CD14-positive monocyte (primary cell): Measurements from ENCODE around the gene SLC25A23. TPM values are rescaled to one million over a fixed set of nuclear protein-coding genes. Genes with fewer than 3 reads are reported as not detected.
A peak's percentile ranks its signal among the peaks of the same experiment; 100 is the strongest.

Experiments used
- DNase-seq, 3 donors: peaks; one replicate each; pipeline ENCODE4 v3.0.0-alpha.2; 2011 to 2022
- H2AFZ ChIP-seq: 2 replicates; pipeline ENCODE4 v1.6.0; 2012; ENCODE audit warnings: mild to moderate bottlenecking, low read depth, low read length, inconsistent platforms; ENCODE audit not compliant: insufficient read depth, poor library complexity, severe bottlenecking
- H3K27ac ChIP-seq, 2 donors: 1 replicate in 1 of 2; 2 replicates in 1 of 2; pipeline ENCODE4 v1.5.1; 2012 to 2013; ENCODE audit warnings: low read length in 2 of 2, control low read depth in 1 of 2, inconsistent platforms in 1 of 2, low read depth in 1 of 2, mild to moderate bottlenecking in 1 of 2
- H3K27me3 ChIP-seq, 2 donors: one replicate each; pipeline versions ENCODE4 v1.6.0 to v1.6.1; 2011 to 2013; ENCODE audit warnings: low read length in 2 of 2; ENCODE audit not compliant: control insufficient read depth in 2 of 2, insufficient read depth in 2 of 2
- H3K36me3 ChIP-seq, 2 donors: replicated peaks in 1 of 2; 1 replicate in 1 of 2; 2 replicates in 1 of 2; pipeline versions ENCODE4 v1.5.1 to v1.6.1; 2012 to 2013; ENCODE audit warnings: low read length in 2 of 2, control low read depth in 1 of 2, inconsistent platforms in 1 of 2, mild to moderate bottlenecking in 1 of 2; ENCODE audit not compliant: insufficient read depth in 2 of 2, control insufficient read depth in 1 of 2
- H3K4me1 ChIP-seq, 2 donors: 1 replicate in 1 of 2; 2 replicates in 1 of 2; pipeline versions ENCODE4 v1.5.1 to v1.6.1; 2012 to 2013; ENCODE audit warnings: low read length in 2 of 2, control low read depth in 1 of 2, inconsistent platforms in 1 of 2, mild to moderate bottlenecking in 1 of 2, moderate library complexity in 1 of 2; ENCODE audit not compliant: insufficient read depth in 2 of 2, control insufficient read depth in 1 of 2
- H3K4me2 ChIP-seq: replicated peaks from 2 replicates; pipeline ENCODE3; 2012; ENCODE audit warnings: low read length, moderate library complexity, mild to moderate bottlenecking; ENCODE audit not compliant: poor library complexity, severe bottlenecking; ENCODE audit errors: extremely low read depth
- H3K4me3 ChIP-seq, 3 experiments: fragments of 200-600 bp in 1 of 3; sonication (generic) in 1 of 3; replicated peaks in 1 of 3; 1 replicate in 2 of 3; 2 replicates in 1 of 3; pipeline ENCODE4 v1.5.1; 2011 to 2013; ENCODE audit warnings: low read length in 3 of 3, mild to moderate bottlenecking in 3 of 3, control low read depth in 2 of 3, low read depth in 2 of 3, inconsistent platforms in 1 of 3, moderate library complexity in 1 of 3
- H3K79me2 ChIP-seq: 2 replicates; pipeline ENCODE4 v1.6.0; 2012; ENCODE audit warnings: mild to moderate bottlenecking, control low read depth, inconsistent platforms, low read length, moderate library complexity; ENCODE audit not compliant: insufficient read depth
- H3K9ac ChIP-seq: 2 replicates; pipeline ENCODE4 v1.6.0; 2017; ENCODE audit warnings: low read length, mild to moderate bottlenecking; ENCODE audit not compliant: insufficient read depth, poor library complexity, severe bottlenecking
- H3K9me3 ChIP-seq, 2 donors: replicated peaks in 1 of 2; 1 replicate in 1 of 2; 2 replicates in 1 of 2; pipeline versions ENCODE4 v1.5.1 to v1.6.1; 2012 to 2013; ENCODE audit warnings: low read length in 2 of 2, control low read depth in 1 of 2; ENCODE audit not compliant: control insufficient read depth in 1 of 2, insufficient read depth in 1 of 2
- H4K20me1 ChIP-seq: 2 replicates; pipeline ENCODE4 v1.6.0; 2012; ENCODE audit warnings: mild to moderate bottlenecking, low read length, control low read depth, moderate library complexity; ENCODE audit not compliant: insufficient read depth
- H3K27ac Mint-ChIP-seq, 7 donors: one replicate each; pipeline ENCODE4 v1.8.0; 2020; ENCODE audit warnings: mild to moderate bottlenecking in 7 of 7, mixed read lengths in 7 of 7, moderate library complexity in 6 of 7, inconsistent platforms in 2 of 7
- H3K27me3 Mint-ChIP-seq, 3 donors: one replicate each; pipeline ENCODE4 v1.8.0; 2021 to 2022; ENCODE audit warnings: low read depth in 3 of 3, mild to moderate bottlenecking in 3 of 3, mixed read lengths in 3 of 3, moderate library complexity in 3 of 3, inconsistent platforms in 1 of 3
- H3K36me3 Mint-ChIP-seq, 2 donors: one replicate each; pipeline ENCODE4 v1.8.0; 2020; ENCODE audit warnings: mixed read lengths in 2 of 2, inconsistent platforms in 1 of 2, mild to moderate bottlenecking in 1 of 2
- H3K4me1 Mint-ChIP-seq: one replicate; pipeline ENCODE4 v1.8.0; 2020; ENCODE audit warnings: mild to moderate bottlenecking, mixed read lengths
- H3K4me3 Mint-ChIP-seq, 2 donors: one replicate each; pipeline ENCODE4 v1.8.0; 2020; ENCODE audit warnings: mild to moderate bottlenecking in 2 of 2, mixed read lengths in 2 of 2, moderate library complexity in 1 of 2
- H3K9me3 Mint-ChIP-seq, 7 donors: one replicate each; pipeline ENCODE4 v1.8.0; 2020 to 2022; ENCODE audit warnings: mixed read lengths in 7 of 7, mild to moderate bottlenecking in 6 of 7, moderate library complexity in 6 of 7, inconsistent platforms in 2 of 7
- CTCF ChIP-seq: fragments of 200-600 bp; IDR thresholded peaks from one replicate; pipeline ENCODE4 v1.8.0; 2022; ENCODE audit warnings: antibody characterized with exemption, mild to moderate bottlenecking
- WGBS: methylation state at CpG from one replicate; pipeline ENCODE4 v1.1.5; 2013; ENCODE audit warnings: missing lambda C conversion rate; ENCODE audit not compliant: insufficient coverage; 5-methylcytosine and 5-hydroxymethylcytosine counted together
- intact Hi-C, 2 donors: fragments of 100-400 bp; cut with micrococcal nuclease; formaldehyde crosslinking; loops; one replicate each; pipeline versions ENCODE4 v1.15.0 to v1.15.1; 2023
- polyA plus RNA-seq, 3 donors: library from polyadenylated mRNA; depleted of rRNA in 1 of 3; unstranded in 2 of 3; stranded (reverse) in 1 of 3; fragments of 300-500 nt in 2 of 3; fragments of >200 nt in 1 of 3; fragmentation: Illumina TruSeq in 2 of 3; gene quantifications; 1 replicate in 2 of 3; 2 replicates in 1 of 3; pipeline ENCODE4 v1.2.3, GENCODE V29; 2012 to 2021

SLC25A23 gene
- polyA plus RNA-seq, 3 donors, result 0.11 to 0.15 TPM; not detected in 1

DNA sequence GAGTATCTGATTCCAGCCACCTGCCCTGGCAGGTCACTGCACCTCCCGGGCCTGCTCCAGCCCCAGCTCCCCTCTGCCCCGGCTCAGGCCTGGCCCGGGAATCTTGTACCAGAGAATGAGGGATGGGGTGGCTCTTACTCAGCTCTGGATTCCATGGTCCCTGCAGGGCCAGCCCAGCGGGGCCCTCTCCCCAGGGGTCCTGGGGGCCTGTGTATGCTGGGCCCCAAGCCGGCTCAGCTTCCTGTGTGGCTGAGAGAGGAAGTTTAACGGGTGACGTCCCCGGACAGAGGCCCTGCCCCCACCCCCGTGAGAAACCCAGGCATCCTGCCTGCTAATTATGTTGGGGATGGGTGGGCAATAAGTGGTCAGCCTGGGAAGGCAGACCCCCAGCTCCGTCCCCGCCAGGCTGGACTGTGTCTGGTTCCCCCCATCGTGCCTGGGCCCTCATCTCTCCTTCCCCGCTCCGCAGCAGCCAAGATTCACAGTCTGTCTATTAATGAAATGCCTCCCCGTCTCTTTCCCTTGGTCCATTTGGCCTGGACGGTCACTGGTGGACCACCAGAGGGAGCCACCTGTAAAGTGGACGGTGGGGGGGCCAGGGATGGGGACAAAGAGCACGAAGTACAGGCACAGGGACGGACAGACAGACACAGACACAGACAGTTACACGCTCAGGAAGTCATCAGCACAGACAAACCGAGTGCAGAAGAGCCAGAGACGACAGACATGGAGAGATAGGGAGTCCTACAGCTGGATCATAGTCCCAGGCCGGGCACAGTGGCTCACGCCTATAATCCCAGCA lies 22.1 kb upstream of the SLC25A23 start, which contains the start of gene DENND1C:
Gene DENND1C (minus strand): TSS at position 247 of the 802 bp plus-strand sequence. CDS start 92 bp downstream, at position 155.
- peak within 1 kb of the TSS; percentile 95 for H2AFZ ChIP-seq
- peak within 1 kb of the TSS; percentile 95 for H3K9ac ChIP-seq
- peak within 1 kb of the TSS; percentile 90 for H3K4me2 ChIP-seq
- H3K9me3 Mint-ChIP-seq, result peaks cover 0 to 2% (median 0%) of the 10 kb centered on the region in 7 donors
- no peaks in the 10 kb centered on the region for H3K9me3 ChIP-seq
- H3K4me3 Mint-ChIP-seq, result peak within 1 kb of the TSS; percentile 96 to 99
- peaks cover 13% of the 10 kb centered on the region for H3K79me2 ChIP-seq
- no peaks in the 10 kb centered on the region for H3K27me3 ChIP-seq
- H3K4me1 Mint-ChIP-seq, result peaks cover 27% of the 10 kb centered on the region
- peak within 1 kb of the TSS; percentile 62 to 95 (median 89) for H3K4me3 ChIP-seq
- peak within 1 kb of the TSS; percentile 82 to 98 for H3K27ac ChIP-seq
- peaks cover 12 to 21% of the 10 kb centered on the region in 2 donors for H3K36me3 ChIP-seq
- no peaks in the 10 kb centered on the region for H4K20me1 ChIP-seq
- 12% methylated on average over 15 of the region's 24 CpGs for WGBS
- H3K27me3 Mint-ChIP-seq, result peaks cover 0 to 7% (median 2%) of the 10 kb centered on the region in 3 donors
- DNase-seq, result peak; percentile 70 to 72 (median 71)
- peak; percentile 77 for TF ChIP-seq CTCF
- peaks cover 12 to 23% of the 10 kb centered on the region in 2 donors for H3K36me3 Mint-ChIP-seq
- peak within 1 kb of the TSS; percentile 83 to 99 (median 96) for H3K27ac Mint-ChIP-seq
- intact Hi-C loops, result no loop called here
- H3K4me1 ChIP-seq, result peaks cover 15 to 21% of the 10 kb centered on the region in 2 donors

DNA sequence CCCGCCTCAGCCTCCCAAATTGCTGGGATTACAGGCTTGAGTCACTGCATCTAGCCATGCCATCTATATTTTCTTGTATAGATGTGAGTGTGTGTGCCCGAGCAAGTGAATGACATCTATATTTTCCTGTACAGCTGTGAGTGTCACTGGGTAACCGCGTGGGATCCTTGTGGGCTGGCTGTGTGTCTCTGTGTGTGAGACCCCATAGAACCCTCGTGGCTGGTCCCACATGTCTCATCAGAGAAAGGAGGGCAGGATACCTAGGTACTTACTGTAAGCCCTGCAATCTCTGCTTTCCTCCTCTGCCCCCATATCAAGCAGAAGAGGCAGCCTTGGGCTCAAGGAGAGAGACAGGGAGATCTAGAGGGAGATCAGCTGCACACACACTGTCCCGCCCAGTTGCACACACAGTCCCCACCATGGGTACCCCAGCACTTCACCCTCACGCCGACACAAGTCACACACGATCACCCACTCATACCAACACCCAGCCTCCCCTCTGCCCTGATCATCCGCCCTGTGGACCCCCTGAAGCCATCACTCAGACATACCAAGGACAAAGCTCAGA lies 21.3 kb upstream of the SLC25A23 start:
- Histone ChIP-seq H3K9ac (peak overlapping the region; percentile 95), H3K36me3 (peaks cover 20 to 29% of the 10 kb centered on the region in 2 donors), H3K79me2 (peaks cover 13% of the 10 kb centered on the region), H3K4me2 (peak overlapping the region; percentile 90), H4K20me1 (no peaks in the 10 kb centered on the region), H3K4me1 (peaks cover 15 to 21% of the 10 kb centered on the region in 2 donors), H3K27ac (peak overlapping the region; percentile 82 to 98), H2AFZ (peak overlapping the region; percentile 95), H3K4me3 (peak overlapping the region; percentile 62 to 95 (median 89)), H3K27me3 (no peaks in the 10 kb centered on the region), H3K9me3 (no peaks in the 10 kb centered on the region)
- 6% methylated on average over 3 of the region's 10 CpGs for WGBS
- intact Hi-C loops, result no loop called here
- no peak for DNase-seq
- Mint-ChIP-seq H3K36me3 (peaks cover 13 to 30% of the 10 kb centered on the region in 2 donors), H3K9me3 (peaks cover 0 to 8% (median 0%) of the 10 kb centered on the region in 7 donors), H3K4me3 (peak overlapping the region; percentile 96 to 99), H3K27me3 (peaks cover 0 to 7% (median 0%) of the 10 kb centered on the region in 3 donors), H3K4me1 (peaks cover 27% of the 10 kb centered on the region), H3K27ac (peak overlapping the region; percentile 83 to 99 (median 96))
- TF ChIP-seq CTCF, result no peak
